ENCODE measurements around the gene LSMEM2. TPM values are rescaled to one million over a fixed set of nuclear protein-coding genes. Genes with fewer than 3 reads are reported as not detected.

Gene LSMEM2
- total and polyA plus RNA-seq, 9 of the 15 experiments (the other 6 are each of a cell fraction or from before 2014, with no cell fraction given): not detected

GRCh38 chr3:50235716-50236483 lies 43.0 kb upstream of the LSMEM2 start, which contains the start of gene GNAI2 (continued):
- no peak for TF ChIP-seq PHF20 (IDR thresholded peaks at IDR 0.05; ENCODE audit: partially characterized antibody)
- peak; percentile 27 for TF ChIP-seq HNRNPLL (IDR thresholded peaks at IDR 0.05; ENCODE audit: low read depth, low read length, poor library complexity, severe bottlenecking)
- no peak for TF ChIP-seq ARNT (IDR thresholded peaks at IDR 0.05)
- TF ChIP-seq HNRNPUL1 (IDR thresholded peaks at IDR 0.05; ENCODE audit: low read length): no peak
- TF ChIP-seq NRF1 (conservative IDR thresholded peaks at IDR 0.05 in 1 of 2, IDR thresholded peaks at IDR 0.05 in 1 of 2): peak; percentile 80 to 82
- no peak for TF ChIP-seq PREB (CRISPR knock-in tag; IDR thresholded peaks at IDR 0.05)
- TF ChIP-seq PKNOX1 (IDR thresholded peaks at IDR 0.05): peak; percentile 69
- no peak for TF ChIP-seq ZKSCAN3 (CRISPR knock-in tag; IDR thresholded peaks at IDR 0.05)
- TF ChIP-seq TAL1 (IDR thresholded peaks at IDR 0.05): no peak
- TF ChIP-seq ZBTB7A (IDR thresholded peaks at IDR 0.05; ENCODE audit: borderline replicate concordance, control insufficient read depth, low read depth, low read length): peak; percentile 20; the same call in 1 of the 2 replicates
- TF ChIP-seq CEBPG (CRISPR knock-in tag; IDR thresholded peaks at IDR 0.05): no peak
- no peak for TF ChIP-seq CEBPG (tag; conservative IDR thresholded peaks at IDR 0.05 in 1 of 2, IDR thresholded peaks at IDR 0.05 in 1 of 2)
- TF ChIP-seq YBX1 (IDR thresholded peaks at IDR 0.05): no peak
- no peak for TF ChIP-seq CBX2 (IDR thresholded peaks at IDR 0.05; ENCODE audit: insufficient read depth, low read length, poor library complexity, severe bottlenecking)
- TF ChIP-seq NFYB (IDR thresholded peaks at IDR 0.05; ENCODE audit: extremely low read depth, insufficient read length): peak; percentile 29
- TF ChIP-seq FOXM1 (IDR thresholded peaks at IDR 0.05; ENCODE audit: low read depth): no peak
- TF ChIP-seq FOXM1 (CRISPR knock-in tag; IDR thresholded peaks at IDR 0.05; ENCODE audit: low read depth): no peak
- TF ChIP-seq KLF16 (IDR thresholded peaks at IDR 0.05): no peak
- TF ChIP-seq ZFP30 (CRISPR knock-in tag; IDR thresholded peaks at IDR 0.05; ENCODE audit: borderline replicate concordance): no peak
- no peak for TF ChIP-seq CCAR2 (IDR thresholded peaks at IDR 0.05; ENCODE audit: low read depth, low read length)
- no peak for TF ChIP-seq RBM15 (IDR thresholded peaks at IDR 0.05; ENCODE audit: insufficient read depth, low read length)
- no peak for TF ChIP-seq MXI1 (IDR thresholded peaks at IDR 0.05; ENCODE audit: low read depth, low read length)
- no peak for TF ChIP-seq GMEB1 (CRISPR knock-in tag; IDR thresholded peaks at IDR 0.05)
- TF ChIP-seq SAFB2 (IDR thresholded peaks at IDR 0.05; ENCODE audit: borderline replicate concordance, low read depth, low read length, severe bottlenecking): no peak
- TF ChIP-seq ZNF277 (CRISPR knock-in tag; IDR thresholded peaks at IDR 0.05; ENCODE audit: borderline replicate concordance): no peak
